SKM-1 treated with dmso at 0.1 percent for 144 hours (cell line): ENCODE data around the gene TIMM23.
A peak's percentile ranks its signal among the peaks of the same experiment; 100 is the strongest.
"Not testable (repeated sequence)": the region's sequence is repeated elsewhere in the genome, so short reads cannot be mapped to it uniquely, and the experiment has no call there.

Experiments
- DNase-seq: peaks from one replicate; lab custom pipeline; 2025; ENCODE audit not compliant: unreplicated experiment; lab: John Stamatoyannopoulos, UW

Gene TIMM23, protein sequence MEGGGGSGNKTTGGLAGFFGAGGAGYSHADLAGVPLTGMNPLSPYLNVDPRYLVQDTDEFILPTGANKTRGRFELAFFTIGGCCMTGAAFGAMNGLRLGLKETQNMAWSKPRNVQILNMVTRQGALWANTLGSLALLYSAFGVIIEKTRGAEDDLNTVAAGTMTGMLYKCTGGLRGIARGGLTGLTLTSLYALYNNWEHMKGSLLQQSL

GRCh38 chr10:45972106-45972812 is at the start of gene TIMM23:
TIMM23 (plus strand) TSS chr10:45972489; CDS start chr10:45972625, 136 bp downstream.
- DNase-seq = peak; percentile 67

- not testable (repeated sequence) for DNase-seq
Measured at GRCh38 chr10:45926790-45927189, 45.5 kb upstream of the TIMM23 start.

- DNase-seq = not testable (repeated sequence)
Measured at GRCh38 chr10:45931305-45931704, 41.0 kb upstream of the TIMM23 start.

GRCh38 chr10:45934788-45935187 is 37.5 kb upstream of the TIMM23 start:
- not testable (repeated sequence) for DNase-seq

DNA sequence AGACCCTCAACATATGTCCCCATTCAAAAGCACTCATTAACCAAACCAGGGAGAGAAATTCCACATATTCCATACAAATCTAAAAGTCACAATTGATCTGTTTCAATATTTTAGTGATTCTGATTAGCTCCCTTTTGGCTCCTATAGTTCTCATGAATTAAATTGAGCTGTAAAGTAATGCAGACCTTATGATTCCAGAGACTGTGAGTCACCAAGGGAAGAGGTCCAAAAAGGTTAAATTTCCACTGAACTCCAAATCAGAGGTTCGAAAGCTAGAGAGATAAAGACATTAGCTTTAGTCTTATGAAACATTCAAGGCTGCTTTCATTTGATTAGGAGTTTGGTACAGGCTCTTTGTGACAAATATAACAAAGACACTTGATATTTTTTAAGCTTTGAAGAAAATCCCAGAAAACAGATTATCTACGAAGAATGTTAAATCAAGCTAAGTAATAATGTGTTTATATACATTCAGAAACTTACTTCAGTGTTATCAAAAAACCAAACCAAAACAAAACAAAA is 33.1 kb upstream of the TIMM23 start:
- not testable (repeated sequence) for DNase-seq

DNA sequence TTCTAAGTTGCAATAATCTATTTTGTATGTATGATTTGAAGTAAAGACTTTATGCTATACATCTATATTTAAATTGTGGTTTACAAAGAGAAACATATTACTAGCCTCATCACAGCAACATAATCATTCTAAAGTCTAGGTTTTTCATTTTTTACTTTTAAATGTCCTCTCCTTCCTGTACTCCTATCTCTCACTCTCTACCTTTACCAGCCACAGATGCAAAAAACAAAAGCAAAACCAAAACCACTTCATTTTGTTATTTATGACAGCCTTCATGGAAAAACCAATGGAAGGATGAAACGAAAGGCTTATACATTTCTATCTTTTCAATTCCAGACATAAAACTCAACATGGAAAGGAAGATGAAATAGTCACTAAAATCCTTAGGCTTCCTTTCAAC is 31.1 kb upstream of the TIMM23 start:
- not testable (repeated sequence) for DNase-seq

- not testable (repeated sequence) for DNase-seq
Measured at GRCh38 chr10:45945476-45945875, 26.8 kb upstream of the TIMM23 start.

DNA sequence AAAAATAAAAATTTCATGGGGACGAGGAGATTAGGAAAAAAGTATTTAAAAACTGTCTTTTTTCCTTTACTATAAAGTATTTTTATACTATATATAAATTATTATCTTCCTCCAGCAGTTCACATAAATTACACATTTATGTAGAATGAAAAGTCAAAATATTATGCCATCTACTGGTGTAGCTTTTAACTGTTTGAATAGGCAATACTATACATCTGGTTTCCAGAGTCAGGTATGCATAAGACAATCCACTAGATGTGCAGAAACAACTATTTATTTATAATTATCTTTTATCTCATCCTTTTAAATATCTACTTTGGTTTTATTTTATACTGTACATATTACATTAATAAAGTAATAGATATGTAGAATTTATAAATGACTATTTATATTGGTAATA is 24.9 kb upstream of the TIMM23 start:
- DNase-seq = not testable (repeated sequence)

DNA sequence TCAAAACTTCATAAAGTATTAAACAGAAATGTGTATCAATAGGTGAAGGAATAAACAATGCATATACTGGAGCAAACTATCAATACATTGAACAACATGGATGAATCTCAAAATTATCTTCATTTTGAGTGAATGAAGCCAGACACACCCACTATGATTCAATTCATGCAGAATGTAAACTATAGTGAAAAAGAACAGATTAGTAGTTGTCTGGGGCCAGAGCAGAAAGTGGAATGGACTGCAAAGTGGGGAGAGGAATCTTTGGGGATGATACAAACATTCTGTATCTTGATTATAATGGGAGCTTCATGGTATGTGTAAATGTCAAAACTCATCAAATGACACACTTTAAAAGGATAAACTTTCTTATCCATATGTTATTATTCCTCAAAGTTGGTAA is 23.5 kb upstream of the TIMM23 start:
- DNase-seq = not testable (repeated sequence)

DNA sequence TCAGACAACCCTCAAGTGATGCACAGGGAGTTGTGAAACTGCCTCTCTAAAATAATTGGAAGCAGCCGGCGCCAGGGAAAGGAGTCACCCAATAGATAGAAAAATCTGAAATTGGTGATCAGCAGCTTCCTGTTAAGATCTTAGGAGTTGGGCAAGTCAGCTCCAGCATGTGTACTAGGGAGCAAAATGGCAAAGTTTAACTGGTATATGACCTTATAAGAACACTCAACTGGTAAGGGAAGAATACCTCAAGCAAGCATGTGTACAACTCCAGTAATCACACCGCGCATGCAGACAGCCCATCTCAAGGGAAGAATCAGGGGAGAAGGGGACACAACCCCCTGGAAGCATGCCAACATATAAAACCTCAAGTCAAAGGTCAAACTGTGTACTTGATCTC is 17.9 kb upstream of the TIMM23 start:
- DNase-seq = not testable (repeated sequence)

DNA sequence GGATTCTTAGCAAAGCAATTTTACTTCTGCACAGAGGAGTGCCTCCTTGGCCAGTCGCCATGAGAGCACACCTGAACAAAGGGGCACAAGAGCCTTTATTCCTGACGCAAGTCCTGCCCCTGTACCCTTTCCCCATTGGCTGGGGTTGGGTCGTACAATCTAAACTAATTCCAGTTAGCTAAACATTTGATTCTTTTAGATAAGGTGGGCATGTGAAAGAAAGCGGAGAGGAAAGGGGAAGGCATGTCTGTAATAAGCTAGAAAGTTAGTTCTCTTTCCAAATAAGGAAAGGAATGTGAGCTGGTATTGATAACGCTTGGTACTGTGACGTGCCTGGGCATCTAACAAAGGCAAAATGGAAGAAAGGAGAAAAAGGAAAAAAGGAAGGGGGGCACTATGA is 15.7 kb upstream of the TIMM23 start:
- not testable (repeated sequence) for DNase-seq

- DNase-seq = not testable (repeated sequence)
Measured at GRCh38 chr10:45957928-45958327, 14.4 kb upstream of the TIMM23 start.

- DNase-seq = not testable (repeated sequence)
Measured at GRCh38 chr10:45962686-45963452, 9.4 kb upstream of the TIMM23 start.

DNA sequence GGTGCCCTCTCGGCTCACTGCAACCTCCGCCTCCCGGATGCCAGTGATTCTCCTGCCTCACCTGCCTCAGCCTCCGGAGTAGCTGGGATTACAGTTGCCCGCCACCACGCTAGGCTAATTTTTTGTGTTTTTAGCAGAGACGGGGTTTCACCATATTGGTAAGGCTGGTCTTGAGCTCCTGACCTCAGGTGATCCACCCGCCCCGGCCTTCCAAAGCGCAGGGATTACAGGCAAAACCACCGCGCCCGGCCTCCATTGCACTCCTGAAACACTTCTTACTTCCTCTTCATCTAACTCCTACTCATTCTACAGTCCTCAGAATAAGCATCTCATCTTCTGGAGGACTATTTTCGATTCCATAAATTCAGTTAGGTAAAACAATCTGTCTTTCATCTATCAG is 1.3 kb upstream of the TIMM23 start:
- DNase-seq = not testable (repeated sequence)

DNA sequence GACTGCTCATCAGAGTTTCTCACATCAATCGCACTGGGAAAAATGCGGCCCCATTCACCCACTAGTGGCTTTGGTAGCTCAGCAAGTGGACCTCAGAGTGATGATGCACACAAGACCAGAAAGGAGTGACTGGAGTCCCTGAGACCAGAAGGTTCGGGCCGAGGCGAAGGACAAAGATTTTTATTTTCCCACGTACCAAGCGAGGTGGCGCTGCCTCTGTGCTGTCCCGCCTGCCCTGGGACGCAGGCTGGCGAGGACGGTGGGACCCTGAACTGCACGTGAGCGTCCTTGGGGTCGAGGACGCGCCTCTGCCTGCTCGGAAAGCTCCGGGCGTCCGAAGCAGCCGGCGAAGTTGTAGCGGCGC is 565 bp upstream of the TIMM23 start:
- DNase-seq = not testable (repeated sequence)

DNA sequence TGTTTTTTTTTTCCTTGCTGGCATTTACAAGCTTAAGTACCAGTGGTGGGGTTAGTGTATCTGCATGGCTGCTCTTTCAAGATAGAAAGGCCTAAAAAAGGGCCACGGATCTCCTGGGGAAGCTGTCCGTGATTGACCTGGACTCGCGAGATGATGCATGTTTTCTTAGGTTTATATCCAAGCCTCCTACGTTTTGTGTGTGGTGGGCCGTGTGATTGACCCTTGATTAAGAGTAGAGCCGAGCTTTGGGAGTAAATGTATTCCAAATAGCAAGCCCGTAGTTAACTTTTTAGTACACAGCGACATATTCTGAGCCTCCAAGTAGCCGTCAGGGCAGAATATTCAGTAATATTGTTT is 502 bp downstream of the TIMM23 start:
- not testable (repeated sequence) for DNase-seq

DNA sequence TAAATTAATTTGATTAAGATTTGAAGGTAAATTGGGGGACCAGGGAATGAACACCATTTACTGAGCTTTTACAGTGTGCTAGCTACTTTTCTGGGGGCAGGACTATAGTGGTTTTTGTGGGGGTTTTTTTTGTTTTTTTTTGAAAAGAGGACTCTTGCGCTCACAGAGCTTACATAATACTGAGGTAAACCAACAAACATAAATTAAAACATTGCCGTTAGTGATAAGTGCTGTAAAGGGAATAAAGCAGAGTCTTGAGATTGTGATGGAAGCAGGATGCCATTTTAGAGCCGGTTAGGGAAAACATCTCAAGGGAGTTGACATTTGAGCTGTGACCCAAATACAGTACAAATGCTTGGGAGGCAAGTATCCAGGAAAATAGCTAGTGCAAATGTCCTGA is 1.8 kb downstream of the TIMM23 start:
- not testable (repeated sequence) for DNase-seq

- not testable (repeated sequence) for DNase-seq
Measured at GRCh38 chr10:45978554-45978953, 6.3 kb downstream of the TIMM23 start.

DNA sequence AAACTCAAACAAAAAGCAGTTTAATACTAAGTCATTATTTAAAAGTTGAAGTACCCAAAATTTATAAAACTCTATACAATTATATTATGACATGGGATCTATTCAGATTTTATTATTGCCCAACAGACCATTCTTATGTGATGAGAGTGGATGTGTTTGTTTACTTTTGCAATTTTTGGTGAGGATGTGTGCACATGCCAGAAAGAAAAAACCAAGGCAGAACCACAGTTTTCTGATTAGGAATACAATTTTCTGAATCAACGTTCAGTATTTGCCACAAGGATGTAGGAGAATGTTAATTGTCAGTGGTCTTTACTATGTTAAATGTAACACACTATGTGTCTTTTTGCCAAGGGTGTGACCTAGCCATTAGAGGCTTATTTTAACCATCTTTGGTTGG is 9.1 kb downstream of the TIMM23 start:
- not testable (repeated sequence) for DNase-seq

DNA sequence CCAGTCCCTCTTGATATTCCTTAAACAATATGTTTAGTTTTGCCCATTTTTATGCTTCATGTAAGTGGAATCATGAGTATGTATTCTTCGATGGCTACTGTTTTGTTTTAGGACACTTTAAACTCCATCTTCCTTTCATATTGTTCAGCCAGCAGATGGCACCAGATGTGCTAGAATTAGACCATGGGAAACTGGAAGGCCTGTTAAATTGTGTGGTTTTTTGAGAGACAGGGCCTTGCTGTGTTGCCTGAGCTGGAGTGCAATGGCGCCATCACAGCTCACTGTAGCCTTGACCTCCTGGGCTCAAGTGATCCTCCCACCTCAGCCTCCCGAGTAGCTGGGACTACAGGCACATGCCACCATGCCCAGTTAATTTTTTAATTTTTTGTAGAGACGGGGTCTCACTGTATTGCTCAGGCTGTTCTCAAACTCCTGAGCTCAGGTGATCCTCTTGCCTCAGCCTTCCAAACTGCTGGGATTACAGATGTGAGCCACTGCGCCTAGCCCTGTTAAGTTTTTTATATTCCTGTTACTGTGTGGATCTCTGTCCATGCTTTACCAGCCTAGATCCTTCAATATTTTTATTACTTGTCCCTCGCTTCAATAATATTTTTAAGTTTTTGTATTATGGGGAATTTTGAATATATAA is 11.4 kb downstream of the TIMM23 start:
- DNase-seq = peak; percentile 51

- not testable (repeated sequence) for DNase-seq
Measured at GRCh38 chr10:45984473-45984872, 12.2 kb downstream of the TIMM23 start.
